OCI-LY1 (cell line): ENCODE results near the gene PDCD1.

Experiments
- CTCF ChIP-seq: fragments of 200-600 bp; sonication (generic), shearing (Covaris generic); IDR thresholded peaks from 2 replicates; pipeline ENCODE4 v1.5.1; 2017; ENCODE audit warnings: mild to moderate bottlenecking, antibody characterized with exemption, low read length, moderate library complexity, mixed read lengths
- EZH2 ChIP-seq: fragments of 200-600 bp; sonication (generic), shearing (Covaris generic); IDR thresholded peaks from 2 replicates; pipeline ENCODE4 v1.8.0; 2017; ENCODE audit warnings: borderline replicate concordance, mixed run types, mild to moderate bottlenecking, antibody characterized with exemption, low read length, moderate library complexity, mixed read lengths

- TF ChIP-seq CTCF (no peak), EZH2 (no peak)
These were observed 4.1 kb downstream of the PDCD1 start for GRCh38 chr2:241854342-241855244.
